ENCODE data around the gene WDR27. TPM values are rescaled to one million over a fixed set of nuclear protein-coding genes. Genes with fewer than 3 reads are reported as not detected.

Gene WDR27
- total and polyA plus RNA-seq, 10 of the 15 experiments (the other 5 are each of a cell fraction or from before 2014, with no cell fraction given), result 1.9 to 33.2 (median 19.0) TPM

- no peak for TF ChIP-seq ZNF592 (IDR thresholded peaks at IDR 0.05)
- no peak for TF ChIP-seq CBX5 (IDR thresholded peaks at IDR 0.05; ENCODE audit: low read depth)
- no peak for TF ChIP-seq FOXK2 (IDR thresholded peaks at IDR 0.05)
- TF ChIP-seq MTA3 (IDR thresholded peaks at IDR 0.05; ENCODE audit: borderline replicate concordance, low read length), result no peak
These were observed 202.8 kb downstream of the WDR27 start (continued) for GRCh38 chr6:169498916-169499513.

GRCh38 chr6:169495601-169496000, 206.2 kb downstream of the WDR27 start:
- H3K27me3 ChIP-seq (replicated peaks in 1 of 2; ENCODE audit: control insufficient read depth in 2 of 2, insufficient read depth in 2 of 2, low read length in 1 of 2), result no peaks in the 10 kb centered on the region
- no peak for FAIRE-seq
- no peaks in the 10 kb centered on the region for H3K9me3 ChIP-seq (replicated peaks; ENCODE audit: control insufficient read depth, insufficient read depth, low read length)
- no TSS peak for BruUV-seq (replicated peaks)
- H3K79me2 ChIP-seq (ENCODE audit: control insufficient read depth, insufficient read depth, low read length), result no peaks in the 10 kb centered on the region
- no peak overlapping the region for H3K4me2 ChIP-seq (ENCODE audit: control insufficient read depth, insufficient read depth)
- intact Hi-C loops (cut with micrococcal nuclease; ENCODE audit: unreplicated experiment), result no loop called here
- no peaks in the 10 kb centered on the region for H3K36me3 ChIP-seq (ENCODE audit: control insufficient read depth in 2 of 2, insufficient read depth in 2 of 2, low read length in 1 of 2)
- H3K27ac ChIP-seq (ENCODE audit: control insufficient read depth, insufficient read depth), result no peak overlapping the region
- no peaks in the 10 kb centered on the region for H3K4me1 ChIP-seq (ENCODE audit: control insufficient read depth, insufficient read depth, low read length)
- in situ Hi-C loops (cut with MboI), result no loop called here
- no peak overlapping the region for H3K4me3 ChIP-seq
- RAD21 ChIA-PET (ENCODE audit: unreplicated experiment), result no interaction called here
- H3K9ac ChIP-seq (ENCODE audit: control insufficient read depth, insufficient read depth, low read length), result no peak overlapping the region
- CTCF ChIA-PET, result no interaction called here
- SMC1A ChIA-PET (ENCODE audit: uncharacterized antibody, unreplicated experiment), result no interaction called here
- no peak for DNase-seq (ENCODE audit: low read depth, low spot score)
- H2AFZ ChIP-seq (ENCODE audit: control insufficient read depth, low read depth, low read length), result no peak overlapping the region
- POLR2A ChIA-PET, result no interaction called here
- ATAC-seq, result no peak
- no peaks in the 10 kb centered on the region for H4K20me1 ChIP-seq (ENCODE audit: control insufficient read depth, insufficient read depth)
- no peak for TF ChIP-seq RAD21 (IDR thresholded peaks at IDR 0.05; ENCODE audit: insufficient read depth, low read depth, low read length)
- no peak for TF ChIP-seq RB1 (IDR thresholded peaks at IDR 0.05; ENCODE audit: borderline replicate concordance)
- TF ChIP-seq MYB (IDR thresholded peaks at IDR 0.05; ENCODE audit: borderline replicate concordance, low read depth, low read length), result no peak
- no peak for TF ChIP-seq MEF2B (IDR thresholded peaks at IDR 0.05; ENCODE audit: partially characterized antibody, poor library complexity, severe bottlenecking)
- no peak for TF ChIP-seq BACH1 (IDR thresholded peaks at IDR 0.05; ENCODE audit: borderline replicate concordance)
- TF ChIP-seq CHD1 (IDR thresholded peaks at IDR 0.05; ENCODE audit: low read depth, low read length), result no peak
- no peak for TF ChIP-seq SMARCA5 (IDR thresholded peaks at IDR 0.05)
- no peak for TF ChIP-seq MAX (IDR thresholded peaks at IDR 0.05; ENCODE audit: low read depth, low read length)
- no peak for TF ChIP-seq SPI1 (IDR thresholded peaks at IDR 0.05; ENCODE audit: borderline replicate concordance, insufficient read depth, low read depth, low read length)
- TF ChIP-seq FOS (IDR thresholded peaks at IDR 0.05; ENCODE audit: borderline replicate concordance, extremely low read depth, insufficient read length), result no peak
- TF ChIP-seq CEBPZ (IDR thresholded peaks at IDR 0.05; ENCODE audit: low read depth, low read length), result no peak
- TF ChIP-seq KAT2A (conservative IDR thresholded peaks at IDR 0.05; ENCODE audit: control insufficient read depth, low read depth, low read length), result no peak
